GM18498 (cell line): ENCODE measurements around the gene POLG2.
"Not testable (repeated sequence)": the region's sequence is repeated elsewhere in the genome, so short reads cannot be mapped to it uniquely, and the experiment has no call there.

ENCODE experiments used
- ATAC-seq: cut with Tn5 transposase; IDR thresholded peaks from one replicate; pipeline ENCODE4 v1.9.1; 2021; ENCODE audit warnings: mild to moderate bottlenecking, moderate library complexity; ENCODE audit not compliant: unreplicated experiment

The POLG2 gene

DNA sequence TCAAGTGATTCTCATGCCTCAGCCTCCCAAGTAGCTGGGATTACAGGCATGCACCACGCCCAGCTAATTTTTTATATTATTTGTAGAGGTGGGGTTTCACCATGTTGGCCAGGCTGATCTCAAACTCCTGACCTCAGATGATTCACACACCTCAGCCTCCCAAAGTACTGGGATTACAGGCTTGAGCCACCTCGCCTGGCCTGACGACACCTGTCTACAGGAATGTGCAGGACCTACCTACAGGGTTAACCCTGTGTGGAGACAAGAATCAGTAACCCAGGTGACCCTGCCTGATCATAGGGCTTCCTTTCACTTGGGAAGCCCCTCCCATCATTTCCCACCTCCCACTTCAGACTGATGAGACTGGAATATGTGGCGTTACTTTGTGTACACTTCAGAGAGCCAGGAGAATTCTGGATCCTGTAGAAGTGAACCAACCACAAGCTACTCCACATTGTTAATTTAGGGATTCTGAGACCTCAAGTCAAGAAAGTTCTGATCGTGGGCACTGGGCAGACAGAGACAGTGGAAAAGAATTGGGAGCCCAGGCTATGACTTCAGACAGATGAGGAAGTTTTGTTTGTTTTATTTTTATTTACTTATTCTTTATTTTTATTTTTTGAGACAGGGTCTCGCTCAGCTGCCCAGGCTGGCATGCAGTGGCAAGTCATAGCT is 53.6 kb downstream of the POLG2 start:
- ATAC-seq, result no peak

DNA sequence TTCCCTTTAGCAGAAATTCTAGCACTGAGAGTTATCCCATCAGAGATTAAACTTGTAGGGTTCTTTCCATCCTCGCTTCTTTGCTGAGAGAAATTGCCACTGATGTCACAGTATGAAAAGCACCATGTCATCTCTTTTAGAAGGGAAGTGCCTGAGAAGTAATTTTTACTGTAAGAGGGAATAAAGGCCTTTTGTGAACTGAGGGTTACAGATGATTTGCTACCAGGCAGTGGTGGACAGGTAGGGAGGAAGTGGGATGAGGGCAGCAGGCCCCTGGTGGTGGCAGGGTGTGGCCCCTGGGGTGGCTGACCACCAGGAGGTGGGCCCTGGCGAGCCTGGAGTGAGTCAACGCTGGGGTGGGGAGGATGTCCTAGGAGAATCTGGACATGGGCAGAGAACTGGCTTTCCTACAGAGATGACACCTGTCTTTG is 54.3 kb downstream of the POLG2 start:
- no peak for ATAC-seq

DNA sequence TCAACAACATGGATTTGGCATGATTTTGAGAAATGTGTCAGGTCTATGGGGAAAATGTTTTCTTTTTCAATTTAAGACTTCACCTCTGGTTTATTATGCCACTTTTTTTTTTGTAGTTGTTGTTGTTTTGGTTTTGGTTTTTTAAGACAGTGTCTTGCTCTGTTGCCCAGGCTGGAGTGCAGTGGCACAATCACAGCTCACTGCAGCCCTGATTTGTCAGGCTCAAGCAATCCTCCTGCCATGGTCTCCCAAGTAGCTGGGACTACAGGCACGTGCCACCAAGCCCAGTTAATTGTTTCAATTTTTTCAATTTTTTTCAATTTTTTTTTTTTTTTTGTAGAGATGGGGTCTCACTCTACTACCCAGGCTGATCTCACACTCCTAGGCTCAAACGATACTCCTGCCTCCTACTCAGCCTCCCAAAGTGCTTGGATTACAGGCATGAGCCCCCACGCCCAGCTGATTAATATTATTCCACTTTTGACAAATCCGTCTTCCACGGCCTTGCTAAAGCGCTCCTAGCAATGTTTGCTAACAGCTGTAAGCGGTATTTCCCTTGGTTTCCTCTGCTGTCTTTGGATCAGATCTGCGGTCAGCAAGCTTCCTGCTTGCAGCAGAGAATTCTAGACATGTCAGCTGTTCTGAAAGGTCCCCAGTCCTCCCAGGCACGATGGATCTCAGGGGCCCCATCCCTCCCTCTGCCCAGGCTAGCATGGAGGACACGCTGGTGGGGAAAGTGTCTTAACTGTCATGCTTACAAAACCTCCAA is 54.9 kb downstream of the POLG2 start:
- ATAC-seq, result no peak

DNA sequence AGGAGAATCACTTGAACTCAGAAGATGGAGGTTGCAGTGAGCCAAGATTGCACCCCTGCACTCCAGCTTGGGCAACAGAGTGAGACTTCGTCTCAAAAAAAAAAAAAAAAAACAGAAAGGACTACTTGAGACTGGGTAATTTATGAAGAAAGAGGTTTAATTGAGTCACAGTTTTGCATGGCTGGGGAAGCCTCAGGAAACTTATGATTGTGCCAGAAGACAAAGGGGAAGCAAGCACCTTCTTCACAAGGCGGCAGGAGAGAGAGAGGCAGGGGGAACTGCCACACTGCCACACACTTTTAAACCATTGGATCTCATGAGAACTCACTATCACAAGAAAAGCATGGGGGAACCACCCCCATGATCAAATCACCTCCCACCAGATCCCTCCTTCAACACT is 56.9 kb downstream of the POLG2 start:
- ATAC-seq, result no peak

DNA sequence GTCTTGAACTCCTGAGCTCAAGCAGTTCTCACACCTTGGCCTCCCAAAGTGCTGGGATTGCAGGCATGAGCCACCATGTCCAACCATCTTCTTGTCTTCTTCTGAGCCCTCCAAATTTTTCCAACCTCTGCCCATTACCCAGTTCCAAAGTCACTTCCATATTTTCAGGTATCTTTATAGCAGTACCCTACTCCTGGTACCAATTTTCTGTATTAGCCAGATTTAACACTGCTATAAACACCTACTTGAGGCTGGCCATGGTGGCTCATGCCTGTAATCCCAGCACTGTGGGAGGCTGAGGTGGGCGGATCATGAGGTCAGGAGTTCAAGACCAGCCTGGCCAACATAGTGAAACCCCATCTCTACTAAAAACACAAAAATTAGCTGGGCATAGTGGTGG is 57.3 kb downstream of the POLG2 start:
- not testable (repeated sequence) for ATAC-seq

DNA sequence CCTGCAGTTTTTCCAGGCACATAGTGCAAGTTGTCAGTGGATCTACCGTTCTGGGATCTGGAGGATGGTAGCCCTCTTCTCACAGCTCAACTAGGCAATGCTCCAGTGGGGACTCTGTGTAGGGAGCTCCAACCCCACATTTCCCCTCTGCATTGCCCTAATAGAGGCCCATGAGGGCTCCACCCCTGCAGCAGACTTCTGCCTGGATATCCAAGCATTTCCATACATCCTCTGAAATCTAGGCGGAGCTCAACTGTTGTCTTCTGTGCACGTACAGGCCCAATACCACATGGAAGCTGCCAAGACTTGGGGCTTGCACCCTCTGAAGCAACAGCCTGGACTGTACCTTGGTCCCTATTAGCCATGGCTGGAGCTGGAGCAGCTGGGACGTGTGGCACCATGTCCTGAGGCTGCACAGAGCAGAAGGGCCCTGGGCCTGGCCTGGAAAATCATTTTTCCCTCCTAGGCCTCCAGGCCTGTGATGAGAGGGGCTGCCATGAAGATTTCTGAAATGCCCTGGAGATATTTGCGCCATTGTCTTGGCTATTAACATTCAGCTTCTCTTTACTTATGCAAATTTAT is 58.8 kb downstream of the POLG2 start:
- ATAC-seq, result no peak

DNA sequence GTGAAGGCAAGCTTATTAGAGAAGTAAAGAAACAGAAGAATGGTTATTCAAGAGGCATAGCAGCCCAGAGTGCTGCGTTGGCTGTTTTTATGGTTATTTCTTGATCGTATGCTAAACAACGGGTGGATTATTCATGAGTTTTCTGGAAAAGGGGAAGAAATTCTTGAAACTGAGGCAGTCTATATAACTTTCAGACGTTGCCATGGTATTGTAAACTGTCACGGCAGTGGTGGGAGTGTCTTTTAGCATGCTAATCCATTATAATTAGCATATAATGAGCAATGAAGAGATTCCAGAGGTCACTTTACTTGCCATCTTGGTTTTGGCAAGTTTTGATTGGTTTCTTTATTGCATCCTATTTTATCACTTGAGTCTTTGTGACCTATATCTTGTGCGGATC is 65.3 kb downstream of the POLG2 start:
- no peak for ATAC-seq

DNA sequence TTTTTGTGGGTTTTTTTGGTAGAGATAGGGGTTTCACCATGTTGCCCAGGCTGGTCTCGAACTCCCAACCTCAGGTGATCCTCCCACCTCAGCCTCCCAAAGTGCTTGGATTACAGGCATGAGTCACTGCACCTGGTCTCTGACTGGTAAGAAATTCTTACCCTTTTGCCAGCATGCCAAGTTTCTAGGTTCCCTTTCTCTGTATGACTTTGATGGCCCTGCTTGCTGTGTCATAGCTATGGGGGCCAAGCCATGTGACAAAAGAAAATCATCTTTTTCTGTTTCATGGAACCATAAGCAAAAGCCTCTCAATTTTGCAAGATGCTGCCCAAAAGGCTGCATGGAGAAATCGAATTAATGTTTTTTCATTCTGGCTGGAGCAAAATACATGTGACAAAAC is 66.8 kb downstream of the POLG2 start:
- ATAC-seq, result not testable (repeated sequence)

DNA sequence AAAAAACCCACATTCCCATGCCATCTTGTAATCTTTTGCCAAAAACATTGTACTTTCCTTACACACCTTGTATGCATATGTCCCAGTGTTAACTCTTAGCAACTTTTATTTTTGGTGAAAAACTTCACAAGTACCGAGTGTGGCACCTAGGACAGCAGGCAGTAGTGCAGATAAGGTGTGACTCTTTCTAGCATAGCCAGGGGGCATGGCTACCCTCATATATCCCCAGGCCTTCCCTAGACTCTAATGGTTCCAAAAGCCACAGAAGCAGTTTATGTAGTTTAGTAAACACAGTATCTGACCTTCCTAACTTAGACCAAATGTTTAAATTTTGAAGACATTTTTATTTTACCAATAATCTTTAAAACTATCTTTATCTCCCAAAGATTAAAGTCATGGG is 68.4 kb downstream of the POLG2 start:
- ATAC-seq, result no peak
